K562 (cell line): ENCODE results near the gene ADGRA1. TPM values are rescaled to one million over a fixed set of nuclear protein-coding genes. Genes with fewer than 3 reads are reported as not detected.
A peak's percentile ranks its signal among the peaks of the same experiment; 100 is the strongest.

ENCODE experiments used
- ATAC-seq: fragments of 200-7000 bp; cut with Tn5 transposase; 3 replicates; pipeline ENCODE4 v1.9.1; 2020; ENCODE audit warnings: moderate library complexity
- BruUV-seq: library from RNA; stranded (reverse); fragments of 400-500 nt; replicated peaks from 2 replicates; lab custom pipeline; 2021; lab: Mats Ljungman, UMichigan
- CTCF ChIA-PET: fragments of 300-600 bp; formaldehyde crosslinking; extraction: SDS; loops from one replicate; lab custom pipeline; 2021; ENCODE audit warnings: low intra/inter-chr PET ratio; lab: Yijun Ruan, JAX
- POLR2A ChIA-PET: fragments of 300-600, 350-650 bp; sonication (Branson Sonifier 250); formaldehyde crosslinking; extraction: SDS; loops from one replicate; lab custom pipeline; 2021; ENCODE audit warnings: antibody characterized with exemption, inconsistent platforms; lab: Yijun Ruan, JAX
- DNase-seq, 4 experiments: peaks; one replicate each; pipeline versions ENCODE4 v3.0.0 to v3.0.0-alpha.2; 2011 to 2018; ENCODE audit warnings: low spot score in 3 of 4, mixed read lengths in 3 of 4; ENCODE audit errors: extremely low read depth in 1 of 4
- FAIRE-seq: peaks from 2 replicates; lab custom pipeline; 2011; peaks lifted over from hg19 to GRCh38; lab: Jason Lieb, UNC
- H2AFZ ChIP-seq: 2 replicates; pipeline ENCODE4 v1.6.0; 2011; ENCODE audit warnings: low read depth, low read length, control low read depth, inconsistent platforms
- H3K27ac ChIP-seq: fragments of 200-600 bp; 3 replicates; pipeline ENCODE4 v1.8.0; 2011; ENCODE audit warnings: low read depth, mild to moderate bottlenecking, control low read depth, inconsistent platforms, low read length, moderate library complexity, mixed read lengths; ENCODE audit errors: extremely low read depth
- H3K27me3 ChIP-seq, 2 experiments: fragments of 300-600 bp in 1 of 2; 2 replicates in 1 of 2; 3 replicates in 1 of 2; pipeline versions ENCODE4 v1.6.0 to v1.8.0; 2011; ENCODE audit warnings: inconsistent platforms in 2 of 2, low read length in 2 of 2, mild to moderate bottlenecking in 1 of 2, mixed read lengths in 1 of 2, moderate library complexity in 1 of 2; ENCODE audit not compliant: control insufficient read depth in 2 of 2, insufficient read depth in 2 of 2
- H3K36me3 ChIP-seq: fragments of 300-600 bp; 3 replicates; pipeline ENCODE4 v1.8.0; 2011; ENCODE audit warnings: mild to moderate bottlenecking, low read length, inconsistent platforms; ENCODE audit not compliant: control insufficient read depth, insufficient read depth
- H3K4me1 ChIP-seq, 2 experiments: fragments of 200-600 bp in 1 of 2; replicated peaks in 1 of 2; 2 replicates in 1 of 2; 3 replicates in 1 of 2; pipeline versions ENCODE4 v1.5.1 to v1.8.0; 2011; ENCODE audit warnings: inconsistent platforms in 2 of 2, low read length in 2 of 2, mild to moderate bottlenecking in 1 of 2, mixed read lengths in 1 of 2, moderate library complexity in 1 of 2; ENCODE audit not compliant: control insufficient read depth in 2 of 2, insufficient read depth in 2 of 2
- H3K4me2 ChIP-seq: 2 replicates; pipeline ENCODE4 v1.6.1; 2011; ENCODE audit warnings: low read length, control low read depth, inconsistent platforms, mixed read lengths; ENCODE audit not compliant: insufficient read depth
- H3K4me3 ChIP-seq: fragments of 200-600 bp; sonication (generic), shearing (Covaris generic); 2 replicates; pipeline ENCODE4 v1.5.1; 2016; ENCODE audit warnings: control low read depth, inconsistent platforms
- H3K79me2 ChIP-seq: fragments of 200-600 bp; 3 replicates; pipeline ENCODE4 v1.8.0; 2011; ENCODE audit warnings: low read length, inconsistent platforms; ENCODE audit not compliant: control insufficient read depth, insufficient read depth
- H3K9ac ChIP-seq, 2 experiments: 2 replicates each; pipeline versions ENCODE4 v1.6.0 to v1.6.1; 2011; ENCODE audit warnings: low read depth in 2 of 2, low read length in 2 of 2, control low read depth in 1 of 2, inconsistent platforms in 1 of 2, mild to moderate bottlenecking in 1 of 2, mixed read lengths in 1 of 2; ENCODE audit not compliant: insufficient read depth in 1 of 2
- H3K9me1 ChIP-seq: one replicate; pipeline ENCODE4 v1.6.0; 2011; ENCODE audit warnings: inconsistent platforms, mild to moderate bottlenecking, low read length, moderate library complexity; ENCODE audit not compliant: control insufficient read depth, insufficient read depth
- H3K9me3 ChIP-seq: replicated peaks from 2 replicates; pipeline ENCODE4 v1.5.1; 2011; ENCODE audit warnings: low read depth, low read length, inconsistent platforms; ENCODE audit not compliant: control insufficient read depth, insufficient read depth
- H4K20me1 ChIP-seq: replicated peaks from 2 replicates; pipeline ENCODE4 v1.6.1; 2011; ENCODE audit warnings: low read length, inconsistent platforms, mixed read lengths; ENCODE audit not compliant: control insufficient read depth, insufficient read depth
- CREM ChIP-seq: IDR thresholded peaks from 2 replicates; pipeline ENCODE4 v1.6.1; 2014; ENCODE audit warnings: antibody characterized with exemption, low read depth
- NRF1 ChIP-seq, 2 experiments: fragments of 450-650 bp; IDR thresholded peaks in 1 of 2; conservative IDR thresholded peaks in 1 of 2; 2 replicates each; pipeline ENCODE4 v1.6.1; 2014; ENCODE audit warnings: mild to moderate bottlenecking in 2 of 2
- RBM25 ChIP-seq: fragments of 200-400 bp; formaldehyde crosslinking; IDR thresholded peaks from 2 replicates; pipeline ENCODE4 v1.6.1; 2018; ENCODE audit warnings: low read length, low read depth, moderate library complexity; ENCODE audit not compliant: severe bottlenecking
- ZNF384 ChIP-seq: IDR thresholded peaks from 2 replicates; pipeline ENCODE4 v1.6.1; 2012; ENCODE audit warnings: low read depth, low read length, improper control_type of control experiment
- WGBS: fragments of 100-300 bp; shearing (Covaris generic); methylation state at CpG from one replicate; pipeline ENCODE4 v1.1.6; 2016; ENCODE audit warnings: low coverage, mixed read lengths; ENCODE audit not compliant: insufficient coverage; ENCODE audit errors: missing lambda C conversion rate; 5-methylcytosine and 5-hydroxymethylcytosine counted together
- in situ Hi-C: fragments of 300-500 bp; cut with MboI; formaldehyde crosslinking; loops from 4 replicates; pipeline ENCODE4 v1.15.0; 2018; ENCODE audit warnings: inconsistent platforms, mixed read lengths
- intact Hi-C: fragments of 100-400 bp; cut with micrococcal nuclease; formaldehyde crosslinking; loops from 2 replicates; pipeline ENCODE4 v1.14.2; 2022
- polyA plus RNA-seq, 8 experiments: library from polyadenylated mRNA; depleted of rRNA in 4 of 8; stranded (reverse) in 5 of 8; unstranded in 3 of 8; fragments of >200 nt; fragmentation: Nextera tagmentation in 2 of 8; fragmentation: Illumina TruSeq in 1 of 8; extraction: Ambion mirVana in 2 of 8; extraction: Trizol in 1 of 8; gene quantifications; 2 replicates each; pipeline versions ENCODE4 v1.2.1 to v1.2.3, GENCODE V29; 2011 to 2014; ENCODE audit warnings: inconsistent platforms in 1 of 8, missing spikeins in 1 of 8
- total RNA-seq, 7 experiments: library from RNA; depleted of rRNA in 6 of 7; stranded (reverse); fragments of >200 nt in 6 of 7; fragmentation: Illumina TruSeq in 2 of 7; extraction: Trizol in 2 of 7; gene quantifications; 2 replicates each; pipeline versions ENCODE4 v1.2.1 to v1.2.3, GENCODE V29; 2011 to 2021; ENCODE audit warnings: low replicate concordance in 1 of 7

The ADGRA1 gene
- total and polyA plus RNA-seq, 9 of the 15 experiments (the other 6 are each of a cell fraction or from before 2014, with no cell fraction given): not detected

DNA sequence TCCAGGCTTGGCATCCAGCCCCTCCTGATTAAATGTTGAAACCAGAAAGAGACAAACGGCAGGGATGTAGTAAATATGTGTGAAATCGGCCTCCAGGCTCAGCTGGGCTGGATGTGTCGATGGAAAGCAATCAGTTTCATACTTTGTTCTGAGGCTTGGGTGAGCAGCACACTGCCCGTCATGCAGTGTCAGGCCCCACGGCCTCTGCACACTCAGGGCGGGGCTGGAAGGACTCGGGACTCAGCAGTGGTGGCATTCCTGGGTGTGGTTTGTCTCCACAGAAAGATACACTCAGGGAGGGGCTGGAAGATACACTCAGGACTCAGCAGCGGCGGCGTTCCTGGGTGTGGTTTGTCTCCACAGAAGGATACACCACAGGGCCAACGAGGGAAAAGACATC, 22.0 kb downstream of the ADGRA1 start:
- no peaks in the 10 kb centered on the region for H3K9me3 ChIP-seq
- TF ChIP-seq NRF1 (conservative IDR thresholded peaks at IDR 0.05 in 1 of 2, IDR thresholded peaks at IDR 0.05 in 1 of 2) (no peak), ZNF384 (no peak)
- H3K79me2 ChIP-seq: no peaks in the 10 kb centered on the region
- 2% methylated on average over 7 of the region's 11 CpGs for WGBS
- no peak overlapping the region for H3K4me3 ChIP-seq
- H3K27me3 ChIP-seq: peaks cover 0 to 20% of the 10 kb centered on the region in 2 experiments; a peak in 2 of 5 replicates
- intact Hi-C loops: no loop called here
- H3K4me1 ChIP-seq: peaks cover 0 to 16% of the 10 kb centered on the region in 2 experiments; a peak in 2 of 5 replicates
- no peak overlapping the region for H2AFZ ChIP-seq
- DNase-seq (no peak), FAIRE-seq (no peak), ATAC-seq (no peak)
- no peak overlapping the region for H3K4me2 ChIP-seq
- CTCF ChIA-PET: no interaction called here
- BruUV-seq: no TSS peak
- H3K9me1 ChIP-seq: no peaks in the 10 kb centered on the region
- POLR2A ChIA-PET: no interaction called here
- no peaks in the 10 kb centered on the region for H4K20me1 ChIP-seq
- in situ Hi-C loops: loop anchor here (25.0 kb wide), 1 partner anchor 447 kb away; no protein-coding TSS in a partner anchor
- no peak overlapping the region for H3K9ac ChIP-seq
- H3K36me3 ChIP-seq: no peaks in the 10 kb centered on the region
- H3K27ac ChIP-seq: no peak overlapping the region

DNA sequence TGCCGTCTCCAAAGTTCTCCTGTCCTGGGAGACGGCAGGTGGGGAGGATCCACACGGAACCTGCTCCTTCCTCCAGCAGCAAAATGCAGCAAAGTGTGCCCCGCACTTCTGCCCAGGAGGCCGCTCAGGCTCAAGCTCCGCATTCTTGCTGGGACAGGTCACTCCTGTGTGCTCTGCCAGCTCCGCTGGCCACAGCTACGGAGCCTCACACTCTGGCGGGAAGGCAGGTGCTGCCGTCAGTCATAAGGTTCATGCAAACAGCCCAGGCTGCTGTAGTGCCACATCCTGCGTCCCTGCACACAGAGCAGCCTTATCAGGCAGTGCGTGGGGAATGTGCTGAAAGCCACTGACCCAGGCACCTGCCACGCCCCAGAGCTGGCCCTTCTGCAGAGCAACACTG, 22.4 kb downstream of the ADGRA1 start:
- ATAC-seq (no peak), DNase-seq (no peak), FAIRE-seq (no peak)
- TF ChIP-seq RBM25 (no peak), CREM (0 out of 2 replicates have a peak, but pooled peaks have one; percentile 9)
- CTCF ChIA-PET: no interaction called here
- Histone ChIP-seq H3K36me3 (no peaks in the 10 kb centered on the region), H3K27me3 (peaks cover 0 to 16% of the 10 kb centered on the region in 2 experiments; a peak in 2 of 5 replicates), H3K4me1 (peaks cover 0 to 12% of the 10 kb centered on the region in 2 experiments; a peak in 2 of 5 replicates), H3K9me3 (no peaks in the 10 kb centered on the region), H3K9ac (no peak overlapping the region; a peak in 1 of 4 replicates), H3K9me1 (no peaks in the 10 kb centered on the region), H3K27ac (no peak overlapping the region), H3K4me3 (no peak overlapping the region), H4K20me1 (no peaks in the 10 kb centered on the region), H3K4me2 (no peak overlapping the region), H3K79me2 (no peaks in the 10 kb centered on the region), H2AFZ (no peak overlapping the region)
- WGBS: 3% methylated on average over 11 of the region's 13 CpGs
- intact Hi-C loops: no loop called here
- POLR2A ChIA-PET: no interaction called here
- no TSS peak for BruUV-seq
- in situ Hi-C loops: loop anchor here (25.0 kb wide), 1 partner anchor 448 kb away; no protein-coding TSS in a partner anchor
